Measurements from ENCODE around the gene SPRED1. TPM values are rescaled to one million over a fixed set of nuclear protein-coding genes. Genes with fewer than 3 reads are reported as not detected.

Gene SPRED1
- total and polyA plus RNA-seq, 9 of the 15 experiments (the other 6 are each of a cell fraction or from before 2014, with no cell fraction given): 2.8 to 17.4 (median 7.9) TPM

GRCh38 chr15:38254051-38254883 is 1.6 kb downstream of the SPRED1 start (continued):
- TF ChIP-seq, protein P1, sequence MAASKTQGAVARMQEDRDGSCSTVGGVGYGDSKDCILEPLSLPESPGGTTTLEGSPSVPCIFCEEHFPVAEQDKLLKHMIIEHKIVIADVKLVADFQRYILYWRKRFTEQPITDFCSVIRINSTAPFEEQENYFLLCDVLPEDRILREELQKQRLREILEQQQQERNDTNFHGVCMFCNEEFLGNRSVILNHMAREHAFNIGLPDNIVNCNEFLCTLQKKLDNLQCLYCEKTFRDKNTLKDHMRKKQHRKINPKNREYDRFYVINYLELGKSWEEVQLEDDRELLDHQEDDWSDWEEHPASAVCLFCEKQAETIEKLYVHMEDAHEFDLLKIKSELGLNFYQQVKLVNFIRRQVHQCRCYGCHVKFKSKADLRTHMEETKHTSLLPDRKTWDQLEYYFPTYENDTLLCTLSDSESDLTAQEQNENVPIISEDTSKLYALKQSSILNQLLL (CRISPR knock-in tag; IDR thresholded peaks at IDR 0.05; ENCODE audit: borderline replicate concordance): no peak
- TF ChIP-seq DACH1 (IDR thresholded peaks at IDR 0.05; ENCODE audit: partially characterized antibody) (no peak), BRCA1 (IDR thresholded peaks at IDR 0.05) (no peak), BRCA1 (CRISPR knock-in tag; IDR thresholded peaks at IDR 0.05) (no peak), RFX1 (IDR thresholded peaks at IDR 0.05) (peak; percentile 25; the same call in 1 of the 2 replicates), ZNF586 (CRISPR knock-in tag; conservative IDR thresholded peaks at IDR 0.05) (no peak), ARHGAP35 (IDR thresholded peaks at IDR 0.05; ENCODE audit: partially characterized antibody) (no peak), KDM2B (CRISPR knock-in tag; IDR thresholded peaks at IDR 0.05) (no peak), EWSR1 (IDR thresholded peaks at IDR 0.05; ENCODE audit: borderline replicate concordance, low read depth, partially characterized antibody) (no peak), JUNB (CRISPR knock-in tag; conservative IDR thresholded peaks at IDR 0.05) (no peak), UBTF (IDR thresholded peaks at IDR 0.05; ENCODE audit: borderline replicate concordance in 1 of 2, low read depth in 2 of 2, low read length in 2 of 2) (0 out of 4 replicates have a peak, but pooled peaks of 1 of the 2 experiments have one; percentile 40), KLF1 (tag; IDR thresholded peaks at IDR 0.05) (no peak), SRSF7 (optimal IDR thresholded peaks at IDR 0.05; ENCODE audit: low read depth, low read length) (no peak), C11orf30 (IDR thresholded peaks at IDR 0.05; ENCODE audit: low read depth) (no peak), NRF1 (conservative IDR thresholded peaks at IDR 0.05 in 1 of 2, IDR thresholded peaks at IDR 0.05 in 1 of 2) (no peak), GABPB2 (CRISPR knock-in tag; conservative IDR thresholded peaks at IDR 0.05) (no peak), CTCF (IDR thresholded peaks at IDR 0.05 in 2 of 3, conservative IDR thresholded peaks at IDR 0.05 in 1 of 3; ENCODE audit: insufficient read depth in 2 of 3, low read depth in 1 of 3, low read length in 3 of 3) (0 out of 6 replicates have a peak, but pooled peaks of 1 of the 3 experiments have one; percentile 4)
- TF ChIP-seq, protein P2, sequence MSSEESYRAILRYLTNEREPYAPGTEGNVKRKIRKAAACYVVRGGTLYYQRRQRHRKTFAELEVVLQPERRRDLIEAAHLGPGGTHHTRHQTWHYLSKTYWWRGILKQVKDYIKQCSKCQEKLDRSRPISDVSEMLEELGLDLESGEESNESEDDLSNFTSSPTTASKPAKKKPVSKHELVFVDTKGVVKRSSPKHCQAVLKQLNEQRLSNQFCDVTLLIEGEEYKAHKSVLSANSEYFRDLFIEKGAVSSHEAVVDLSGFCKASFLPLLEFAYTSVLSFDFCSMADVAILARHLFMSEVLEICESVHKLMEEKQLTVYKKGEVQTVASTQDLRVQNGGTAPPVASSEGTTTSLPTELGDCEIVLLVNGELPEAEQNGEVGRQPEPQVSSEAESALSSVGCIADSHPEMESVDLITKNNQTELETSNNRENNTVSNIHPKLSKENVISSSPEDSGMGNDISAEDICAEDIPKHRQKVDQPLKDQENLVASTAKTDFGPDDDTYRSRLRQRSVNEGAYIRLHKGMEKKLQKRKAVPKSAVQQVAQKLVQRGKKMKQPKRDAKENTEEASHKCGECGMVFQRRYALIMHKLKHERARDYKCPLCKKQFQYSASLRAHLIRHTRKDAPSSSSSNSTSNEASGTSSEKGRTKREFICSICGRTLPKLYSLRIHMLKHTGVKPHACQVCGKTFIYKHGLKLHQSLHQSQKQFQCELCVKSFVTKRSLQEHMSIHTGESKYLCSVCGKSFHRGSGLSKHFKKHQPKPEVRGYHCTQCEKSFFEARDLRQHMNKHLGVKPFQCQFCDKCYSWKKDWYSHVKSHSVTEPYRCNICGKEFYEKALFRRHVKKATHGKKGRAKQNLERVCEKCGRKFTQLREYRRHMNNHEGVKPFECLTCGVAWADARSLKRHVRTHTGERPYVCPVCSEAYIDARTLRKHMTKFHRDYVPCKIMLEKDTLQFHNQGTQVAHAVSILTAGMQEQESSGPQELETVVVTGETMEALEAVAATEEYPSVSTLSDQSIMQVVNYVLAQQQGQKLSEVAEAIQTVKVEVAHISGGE (CRISPR knock-in tag; IDR thresholded peaks at IDR 0.05): no peak
